Measurements from ENCODE around the gene MECR. TPM values are rescaled to one million over a fixed set of nuclear protein-coding genes. Genes with fewer than 3 reads are reported as not detected.

Gene MECR
- total and polyA plus RNA-seq, 10 of the 15 experiments (the other 5 are each of a cell fraction or from before 2014, with no cell fraction given): 7.6 to 66.3 (median 38.7) TPM

GRCh38 chr1:29223521-29223920 is 7.2 kb downstream of the MECR start:
- no peak overlapping the region for H3K27ac ChIP-seq (ENCODE audit: control insufficient read depth, insufficient read depth)
- no peaks in the 10 kb centered on the region for H3K36me3 ChIP-seq (ENCODE audit: control insufficient read depth in 2 of 2, insufficient read depth in 2 of 2, low read length in 1 of 2)
- no peaks in the 10 kb centered on the region for H3K9me3 ChIP-seq (replicated peaks; ENCODE audit: control insufficient read depth, insufficient read depth, low read length)
- TF ChIP-seq SUPT20H (IDR thresholded peaks at IDR 0.05; ENCODE audit: borderline replicate concordance, control insufficient read depth, low read depth, low read length): no peak
- no peak for TF ChIP-seq POU2F2 (IDR thresholded peaks at IDR 0.05; ENCODE audit: borderline replicate concordance, low read depth, low read length)
- TF ChIP-seq, protein P1, sequence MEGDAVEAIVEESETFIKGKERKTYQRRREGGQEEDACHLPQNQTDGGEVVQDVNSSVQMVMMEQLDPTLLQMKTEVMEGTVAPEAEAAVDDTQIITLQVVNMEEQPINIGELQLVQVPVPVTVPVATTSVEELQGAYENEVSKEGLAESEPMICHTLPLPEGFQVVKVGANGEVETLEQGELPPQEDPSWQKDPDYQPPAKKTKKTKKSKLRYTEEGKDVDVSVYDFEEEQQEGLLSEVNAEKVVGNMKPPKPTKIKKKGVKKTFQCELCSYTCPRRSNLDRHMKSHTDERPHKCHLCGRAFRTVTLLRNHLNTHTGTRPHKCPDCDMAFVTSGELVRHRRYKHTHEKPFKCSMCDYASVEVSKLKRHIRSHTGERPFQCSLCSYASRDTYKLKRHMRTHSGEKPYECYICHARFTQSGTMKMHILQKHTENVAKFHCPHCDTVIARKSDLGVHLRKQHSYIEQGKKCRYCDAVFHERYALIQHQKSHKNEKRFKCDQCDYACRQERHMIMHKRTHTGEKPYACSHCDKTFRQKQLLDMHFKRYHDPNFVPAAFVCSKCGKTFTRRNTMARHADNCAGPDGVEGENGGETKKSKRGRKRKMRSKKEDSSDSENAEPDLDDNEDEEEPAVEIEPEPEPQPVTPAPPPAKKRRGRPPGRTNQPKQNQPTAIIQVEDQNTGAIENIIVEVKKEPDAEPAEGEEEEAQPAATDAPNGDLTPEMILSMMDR (IDR thresholded peaks at IDR 0.05 in 2 of 3, conservative IDR thresholded peaks at IDR 0.05 in 1 of 3; ENCODE audit: control insufficient read depth in 2 of 3, extremely low read depth in 1 of 3, insufficient read depth in 1 of 3, low read depth in 3 of 3, low read length in 3 of 3): no peak
- TF ChIP-seq SRF (IDR thresholded peaks at IDR 0.05; ENCODE audit: low read depth in 2 of 2, low read length in 2 of 2): no peak
- no peak for TF ChIP-seq HDGF (IDR thresholded peaks at IDR 0.05)
- no peak for TF ChIP-seq SPI1 (IDR thresholded peaks at IDR 0.05; ENCODE audit: borderline replicate concordance, insufficient read depth, low read depth, low read length)
- in situ Hi-C loops (cut with MboI) (no loop called here), intact Hi-C loops (cut with micrococcal nuclease; ENCODE audit: unreplicated experiment) (no loop called here)
- H3K9ac ChIP-seq (ENCODE audit: control insufficient read depth, insufficient read depth, low read length): no peak overlapping the region
- H3K4me3 ChIP-seq: no peak overlapping the region
- DNase-seq (ENCODE audit: low read depth, low spot score) (no peak), FAIRE-seq (no peak), ATAC-seq (no peak)
- ChIA-PET SMC1A (ENCODE audit: uncharacterized antibody, unreplicated experiment) (no interaction called here), RAD21 (ENCODE audit: unreplicated experiment) (no interaction called here), CTCF (no interaction called here), POLR2A (no interaction called here)
- H2AFZ ChIP-seq (ENCODE audit: control insufficient read depth, low read depth, low read length): no peak overlapping the region
- H3K79me2 ChIP-seq (ENCODE audit: control insufficient read depth, insufficient read depth, low read length): no peaks in the 10 kb centered on the region
- WGBS (ENCODE audit: insufficient coverage, insufficient replicate concordance, low lambda C conversion rate, missing lambda C conversion rate): 95% methylated on average over 6 of the region's 6 CpGs
- BruUV-seq (replicated peaks): no TSS peak
- no peaks in the 10 kb centered on the region for H3K4me1 ChIP-seq (ENCODE audit: control insufficient read depth, insufficient read depth, low read length)
- H4K20me1 ChIP-seq (ENCODE audit: control insufficient read depth, insufficient read depth): no peaks in the 10 kb centered on the region
- H3K27me3 ChIP-seq (replicated peaks in 1 of 2; ENCODE audit: control insufficient read depth in 2 of 2, insufficient read depth in 2 of 2, low read length in 1 of 2): no peaks in the 10 kb centered on the region
- no peak overlapping the region for H3K4me2 ChIP-seq (ENCODE audit: control insufficient read depth, insufficient read depth)

- no peak overlapping the region for H3K27ac ChIP-seq (ENCODE audit: control insufficient read depth, insufficient read depth)
- DNase-seq (ENCODE audit: low read depth, low spot score) (no peak), FAIRE-seq (no peak), ATAC-seq (no peak)
- H3K4me3 ChIP-seq: no peak overlapping the region
- CTCF ChIA-PET: no interaction called here
- intact Hi-C loops (cut with micrococcal nuclease; ENCODE audit: unreplicated experiment) (no loop called here), in situ Hi-C loops (cut with MboI) (no loop called here)
- BruUV-seq (replicated peaks): no TSS peak
- H3K9me3 ChIP-seq (replicated peaks; ENCODE audit: control insufficient read depth, insufficient read depth, low read length): no peaks in the 10 kb centered on the region
- 100% methylated on average over 1 of the region's 1 CpG for WGBS (ENCODE audit: insufficient coverage, insufficient replicate concordance, low lambda C conversion rate, missing lambda C conversion rate)
- POLR2A ChIA-PET: no interaction called here
- SMC1A ChIA-PET (ENCODE audit: uncharacterized antibody, unreplicated experiment): no interaction called here
- no peaks in the 10 kb centered on the region for H4K20me1 ChIP-seq (ENCODE audit: control insufficient read depth, insufficient read depth)
- no peaks in the 10 kb centered on the region for H3K36me3 ChIP-seq (ENCODE audit: control insufficient read depth in 2 of 2, insufficient read depth in 2 of 2, low read length in 1 of 2)
- H3K9ac ChIP-seq (ENCODE audit: control insufficient read depth, insufficient read depth, low read length): no peak overlapping the region
- no peaks in the 10 kb centered on the region for H3K79me2 ChIP-seq (ENCODE audit: control insufficient read depth, insufficient read depth, low read length)
- H2AFZ ChIP-seq (ENCODE audit: control insufficient read depth, low read depth, low read length): no peak overlapping the region
- no peaks in the 10 kb centered on the region for H3K4me1 ChIP-seq (ENCODE audit: control insufficient read depth, insufficient read depth, low read length)
- RAD21 ChIA-PET (ENCODE audit: unreplicated experiment): no interaction called here
- H3K27me3 ChIP-seq (replicated peaks in 1 of 2; ENCODE audit: control insufficient read depth in 2 of 2, insufficient read depth in 2 of 2, low read length in 1 of 2): no peaks in the 10 kb centered on the region
- H3K4me2 ChIP-seq (ENCODE audit: control insufficient read depth, insufficient read depth): no peak overlapping the region
- TF ChIP-seq SMAD1 (IDR thresholded peaks at IDR 0.05; ENCODE audit: low read depth, partially characterized antibody) (no peak), CBFB (IDR thresholded peaks at IDR 0.05; ENCODE audit: low read depth) (no peak), REST (IDR thresholded peaks at IDR 0.05; ENCODE audit: low read depth, low read length) (no peak), ZNF622 (IDR thresholded peaks at IDR 0.05) (no peak), RB1 (IDR thresholded peaks at IDR 0.05; ENCODE audit: borderline replicate concordance) (no peak)
- TF ChIP-seq, protein P2, sequence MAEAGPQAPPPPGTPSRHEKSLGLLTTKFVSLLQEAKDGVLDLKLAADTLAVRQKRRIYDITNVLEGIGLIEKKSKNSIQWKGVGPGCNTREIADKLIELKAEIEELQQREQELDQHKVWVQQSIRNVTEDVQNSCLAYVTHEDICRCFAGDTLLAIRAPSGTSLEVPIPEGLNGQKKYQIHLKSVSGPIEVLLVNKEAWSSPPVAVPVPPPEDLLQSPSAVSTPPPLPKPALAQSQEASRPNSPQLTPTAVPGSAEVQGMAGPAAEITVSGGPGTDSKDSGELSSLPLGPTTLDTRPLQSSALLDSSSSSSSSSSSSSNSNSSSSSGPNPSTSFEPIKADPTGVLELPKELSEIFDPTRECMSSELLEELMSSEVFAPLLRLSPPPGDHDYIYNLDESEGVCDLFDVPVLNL (IDR thresholded peaks at IDR 0.05; ENCODE audit: low read depth, low read length): no peak
These were observed 8.0 kb downstream of the MECR start for GRCh38 chr1:29222686-29223085.
